Omental fat pad (tissue), 4 donors: ENCODE data around the gene NLRP5. TPM values are rescaled to one million over a fixed set of nuclear protein-coding genes. Genes with fewer than 3 reads are reported as not detected.

Source experiments
- ATAC-seq: fragments of 150-250 bp; one replicate; pipeline ENCODE4 v1.9.1; 2016; ENCODE audit warnings: mild to moderate bottlenecking, moderate library complexity; ENCODE audit not compliant: low FRiP score
- DNase-seq: peaks from one replicate; pipeline ENCODE4 v3.0.0-alpha.2; 2019; ENCODE audit warnings: low spot score
- CTCF ChIP-seq, 3 donors: fragments of 450-650 bp; IDR thresholded peaks; one replicate each; pipeline ENCODE4 v1.5.1; 2016 to 2017; ENCODE audit warnings: antibody characterized with exemption in 3 of 3, mild to moderate bottlenecking in 3 of 3, moderate library complexity in 2 of 3
- total RNA-seq, 4 donors: library from RNA; depleted of rRNA; stranded (reverse); fragments of >200 nt; gene quantifications; one replicate each; pipeline ENCODE4 v1.1.0, GENCODE V29; 2016

The NLRP5 gene
- total RNA-seq, 4 donors from 2014 or later: not detected

DNA sequence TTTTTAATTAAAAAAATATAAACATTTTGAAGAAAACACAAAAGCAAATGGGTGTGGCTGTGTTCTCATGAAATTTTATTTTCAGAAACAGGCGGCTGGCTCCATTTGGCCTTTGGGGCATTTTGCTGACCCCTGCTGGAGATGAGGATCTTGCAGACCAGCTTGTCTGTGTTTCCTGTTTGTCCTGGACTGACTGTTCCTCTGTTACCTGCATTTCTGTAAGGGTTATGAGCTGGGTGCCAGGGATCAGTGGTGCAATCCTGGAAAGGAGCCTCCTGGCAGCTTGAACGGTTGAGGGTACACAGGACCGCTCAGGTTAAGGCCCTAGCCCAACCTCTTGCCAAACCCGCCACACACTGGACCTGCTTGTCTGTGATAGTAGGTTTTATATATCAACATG, 84.6 kb downstream of the NLRP5 start:
- no peak for DNase-seq
- ATAC-seq: no peak

GRCh38 chr19:56076498-56076897, 89.9 kb downstream of the NLRP5 start:
- TF ChIP-seq CTCF (IDR thresholded peaks at IDR 0.05): peak in 2 of 3 donors; percentile 57 to 68
- DNase-seq (peak; percentile 58), ATAC-seq (no peak)

More for the DNA sequence above, 84.6 kb downstream of the NLRP5 start:
- TF ChIP-seq CTCF (IDR thresholded peaks at IDR 0.05): no peak

GRCh38 chr19:56079609-56080008, 93.0 kb downstream of the NLRP5 start:
- ATAC-seq: no peak
- DNase-seq: no peak
- no peak for TF ChIP-seq CTCF (IDR thresholded peaks at IDR 0.05)

- peak; percentile 79 for DNase-seq
- TF ChIP-seq CTCF (IDR thresholded peaks at IDR 0.05): peak in 1 of 3 donors; percentile 43
- ATAC-seq: peak; percentile 28
Measured at GRCh38 chr19:56080669-56081401, 94.3 kb downstream of the NLRP5 start.

DNA sequence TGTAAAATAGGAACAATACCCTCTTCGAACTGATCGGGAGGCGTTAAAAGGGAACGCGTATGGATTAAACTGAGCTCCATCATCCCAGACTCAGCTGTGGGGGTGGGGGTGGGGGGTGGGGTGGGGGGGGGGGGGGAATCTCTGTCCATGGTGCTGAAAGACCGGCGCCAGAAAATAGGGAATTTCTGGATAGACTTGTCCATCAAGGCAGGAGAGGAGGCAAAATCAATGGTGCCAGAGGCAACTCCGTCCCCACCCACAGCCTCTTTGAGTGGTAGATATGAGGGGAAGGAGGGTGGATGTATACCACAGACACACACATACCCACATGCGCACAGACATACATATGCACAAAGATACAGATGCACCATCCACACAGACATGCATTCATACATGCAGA, 97.1 kb downstream of the NLRP5 start:
- no peak for TF ChIP-seq CTCF (IDR thresholded peaks at IDR 0.05)

DNA sequence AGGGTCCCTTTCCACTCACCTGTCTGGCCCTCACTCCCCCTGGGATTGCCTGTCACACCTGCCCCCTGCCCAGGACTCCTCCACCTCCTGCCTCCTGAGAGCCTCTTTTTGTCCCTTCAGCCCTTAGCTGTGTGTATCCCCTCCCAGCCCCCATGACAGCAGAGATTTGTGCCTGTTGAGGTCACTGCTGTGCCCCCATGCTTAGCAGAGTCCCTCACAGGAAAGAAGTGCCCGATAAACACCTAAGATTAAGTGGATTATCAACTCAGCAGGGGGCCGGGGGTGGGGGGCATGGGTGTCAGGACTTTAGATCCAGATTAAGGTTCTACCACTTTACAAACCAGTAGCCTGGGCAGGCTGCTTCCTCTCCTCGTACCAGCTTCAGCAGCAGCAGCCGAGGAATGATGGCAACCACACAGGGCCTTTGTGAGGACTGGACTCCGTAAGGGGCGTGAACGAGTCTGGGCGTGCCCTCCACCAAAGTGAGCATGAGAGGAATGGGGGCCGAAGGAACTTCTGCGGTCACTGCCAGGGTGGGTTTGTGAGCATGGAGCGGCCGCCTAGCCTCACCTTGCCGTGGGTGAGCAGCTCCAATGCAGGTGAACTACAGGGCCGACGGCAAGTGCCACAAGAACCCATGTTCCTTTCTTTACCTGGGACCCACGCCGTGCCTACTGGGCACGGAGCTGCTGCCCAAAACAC, 98.4 kb downstream of the NLRP5 start:
- no peak for TF ChIP-seq CTCF (IDR thresholded peaks at IDR 0.05)
- ATAC-seq: no peak
- no peak for DNase-seq

More for the DNA sequence above, 97.1 kb downstream of the NLRP5 start:
- ATAC-seq: no peak
- DNase-seq: no peak
